K562 (cell line): Measurements from ENCODE around the gene E2F2. TPM values are rescaled to one million over a fixed set of nuclear protein-coding genes. Genes with fewer than 3 reads are reported as not detected.

Experiments
- ATAC-seq: fragments of 200-7000 bp; cut with Tn5 transposase; 3 replicates; pipeline ENCODE4 v1.9.1; 2020; ENCODE audit warnings: moderate library complexity
- BruUV-seq: library from RNA; stranded (reverse); fragments of 400-500 nt; replicated peaks from 2 replicates; lab custom pipeline; 2021; lab: Mats Ljungman, UMichigan
- CTCF ChIA-PET: fragments of 300-600 bp; formaldehyde crosslinking; extraction: SDS; loops from one replicate; lab custom pipeline; 2021; ENCODE audit warnings: low intra/inter-chr PET ratio; lab: Yijun Ruan, JAX
- POLR2A ChIA-PET: fragments of 300-600, 350-650 bp; sonication (Branson Sonifier 250); formaldehyde crosslinking; extraction: SDS; loops from one replicate; lab custom pipeline; 2021; ENCODE audit warnings: antibody characterized with exemption, inconsistent platforms; lab: Yijun Ruan, JAX
- DNase-seq, 4 experiments: peaks; one replicate each; pipeline versions ENCODE4 v3.0.0 to v3.0.0-alpha.2; 2011 to 2018; ENCODE audit warnings: low spot score in 3 of 4, mixed read lengths in 3 of 4; ENCODE audit errors: extremely low read depth in 1 of 4
- FAIRE-seq: peaks from 2 replicates; lab custom pipeline; 2011; peaks lifted over from hg19 to GRCh38; lab: Jason Lieb, UNC
- H2AFZ ChIP-seq: 2 replicates; pipeline ENCODE4 v1.6.0; 2011; ENCODE audit warnings: low read depth, low read length, control low read depth, inconsistent platforms
- H3K27ac ChIP-seq: fragments of 200-600 bp; 3 replicates; pipeline ENCODE4 v1.8.0; 2011; ENCODE audit warnings: low read depth, mild to moderate bottlenecking, control low read depth, inconsistent platforms, low read length, moderate library complexity, mixed read lengths; ENCODE audit errors: extremely low read depth
- H3K27me3 ChIP-seq, 2 experiments: fragments of 300-600 bp in 1 of 2; 2 replicates in 1 of 2; 3 replicates in 1 of 2; pipeline versions ENCODE4 v1.6.0 to v1.8.0; 2011; ENCODE audit warnings: inconsistent platforms in 2 of 2, low read length in 2 of 2, mild to moderate bottlenecking in 1 of 2, mixed read lengths in 1 of 2, moderate library complexity in 1 of 2; ENCODE audit not compliant: control insufficient read depth in 2 of 2, insufficient read depth in 2 of 2
- H3K36me3 ChIP-seq: fragments of 300-600 bp; 3 replicates; pipeline ENCODE4 v1.8.0; 2011; ENCODE audit warnings: mild to moderate bottlenecking, low read length, inconsistent platforms; ENCODE audit not compliant: control insufficient read depth, insufficient read depth
- H3K4me1 ChIP-seq, 2 experiments: fragments of 200-600 bp in 1 of 2; replicated peaks in 1 of 2; 2 replicates in 1 of 2; 3 replicates in 1 of 2; pipeline versions ENCODE4 v1.5.1 to v1.8.0; 2011; ENCODE audit warnings: inconsistent platforms in 2 of 2, low read length in 2 of 2, mild to moderate bottlenecking in 1 of 2, mixed read lengths in 1 of 2, moderate library complexity in 1 of 2; ENCODE audit not compliant: control insufficient read depth in 2 of 2, insufficient read depth in 2 of 2
- H3K4me2 ChIP-seq: 2 replicates; pipeline ENCODE4 v1.6.1; 2011; ENCODE audit warnings: low read length, control low read depth, inconsistent platforms, mixed read lengths; ENCODE audit not compliant: insufficient read depth
- H3K4me3 ChIP-seq: fragments of 200-600 bp; sonication (generic), shearing (Covaris generic); 2 replicates; pipeline ENCODE4 v1.5.1; 2016; ENCODE audit warnings: control low read depth, inconsistent platforms
- H3K79me2 ChIP-seq: fragments of 200-600 bp; 3 replicates; pipeline ENCODE4 v1.8.0; 2011; ENCODE audit warnings: low read length, inconsistent platforms; ENCODE audit not compliant: control insufficient read depth, insufficient read depth
- H3K9ac ChIP-seq, 2 experiments: 2 replicates each; pipeline versions ENCODE4 v1.6.0 to v1.6.1; 2011; ENCODE audit warnings: low read depth in 2 of 2, low read length in 2 of 2, control low read depth in 1 of 2, inconsistent platforms in 1 of 2, mild to moderate bottlenecking in 1 of 2, mixed read lengths in 1 of 2; ENCODE audit not compliant: insufficient read depth in 1 of 2
- H3K9me1 ChIP-seq: one replicate; pipeline ENCODE4 v1.6.0; 2011; ENCODE audit warnings: inconsistent platforms, mild to moderate bottlenecking, low read length, moderate library complexity; ENCODE audit not compliant: control insufficient read depth, insufficient read depth
- H3K9me3 ChIP-seq: replicated peaks from 2 replicates; pipeline ENCODE4 v1.5.1; 2011; ENCODE audit warnings: low read depth, low read length, inconsistent platforms; ENCODE audit not compliant: control insufficient read depth, insufficient read depth
- H4K20me1 ChIP-seq: replicated peaks from 2 replicates; pipeline ENCODE4 v1.6.1; 2011; ENCODE audit warnings: low read length, inconsistent platforms, mixed read lengths; ENCODE audit not compliant: control insufficient read depth, insufficient read depth
- E2F4 ChIP-seq: sonication (generic); formaldehyde crosslinking; IDR thresholded peaks from 2 replicates; pipeline ENCODE4 v1.8.0; 2022; ENCODE audit warnings: mild to moderate bottlenecking, low read depth, missing genetic modification reagents
- ETV5 ChIP-seq: sonication (generic); formaldehyde crosslinking; IDR thresholded peaks from 2 replicates; pipeline ENCODE4 v1.4.0; 2020; ENCODE audit warnings: low read depth, mild to moderate bottlenecking, missing genetic modification reagents
- HOMEZ ChIP-seq: fragments of 250-450 bp; sonication (Bioruptor Pico); IDR thresholded peaks from 2 replicates; pipeline ENCODE4 v1.4.0; 2020; ENCODE audit warnings: mild to moderate bottlenecking, moderate library complexity
- LCOR ChIP-seq: sonication (generic); formaldehyde crosslinking; IDR thresholded peaks from 2 replicates; pipeline ENCODE4 v1.8.0; 2022; ENCODE audit warnings: mild to moderate bottlenecking, missing genetic modification reagents
- PHB ChIP-seq: fragments of 250-450 bp; sonication (Bioruptor Pico); IDR thresholded peaks from 2 replicates; pipeline ENCODE4 v1.5.0; 2021
- RBM39 ChIP-seq: fragments of 200-400 bp; formaldehyde crosslinking; optimal IDR thresholded peaks from 2 replicates; pipeline ENCODE3; 2018; ENCODE audit warnings: low read depth, low read length
- SRSF1 ChIP-seq: fragments of 200-400 bp; formaldehyde crosslinking; IDR thresholded peaks from 2 replicates; pipeline ENCODE4 v1.6.1; 2017; ENCODE audit warnings: mild to moderate bottlenecking, low read depth, low read length, moderate library complexity
- TEAD4 ChIP-seq, 2 experiments: sonication (generic) in 1 of 2; formaldehyde crosslinking in 1 of 2; IDR thresholded peaks; 2 replicates each; pipeline versions ENCODE4 v1.6.1 to v1.8.0; 2012 to 2022; ENCODE audit warnings: borderline replicate concordance in 1 of 2, inconsistent platforms in 1 of 2, low read length in 1 of 2, mild to moderate bottlenecking in 1 of 2, missing genetic modification reagents in 1 of 2
- ZNF143 ChIP-seq: sonication (generic); formaldehyde crosslinking; IDR thresholded peaks from 2 replicates; pipeline ENCODE4 v1.9.0; 2022; ENCODE audit warnings: mild to moderate bottlenecking, missing genetic modification reagents
- ZNF398 ChIP-seq: fragments of 250-450 bp; sonication (Bioruptor Pico); IDR thresholded peaks from 2 replicates; pipeline ENCODE4 v1.8.0; 2021; ENCODE audit warnings: moderate library complexity, mild to moderate bottlenecking, inconsistent platforms
- ZNF445 ChIP-seq: fragments of 250-450 bp; sonication (Bioruptor Pico); IDR thresholded peaks from 2 replicates; pipeline ENCODE4 v1.4.0; 2020; ENCODE audit warnings: low read depth, mild to moderate bottlenecking, moderate library complexity
- WGBS: fragments of 100-300 bp; shearing (Covaris generic); methylation state at CpG from one replicate; pipeline ENCODE4 v1.1.6; 2016; ENCODE audit warnings: low coverage, mixed read lengths; ENCODE audit not compliant: insufficient coverage; ENCODE audit errors: missing lambda C conversion rate; 5-methylcytosine and 5-hydroxymethylcytosine counted together
- in situ Hi-C: fragments of 300-500 bp; cut with MboI; formaldehyde crosslinking; loops from 4 replicates; pipeline ENCODE4 v1.15.0; 2018; ENCODE audit warnings: inconsistent platforms, mixed read lengths
- intact Hi-C: fragments of 100-400 bp; cut with micrococcal nuclease; formaldehyde crosslinking; loops from 2 replicates; pipeline ENCODE4 v1.14.2; 2022
- polyA plus RNA-seq, 8 experiments: library from polyadenylated mRNA; depleted of rRNA in 4 of 8; stranded (reverse) in 5 of 8; unstranded in 3 of 8; fragments of >200 nt; fragmentation: Nextera tagmentation in 2 of 8; fragmentation: Illumina TruSeq in 1 of 8; extraction: Ambion mirVana in 2 of 8; extraction: Trizol in 1 of 8; gene quantifications; 2 replicates each; pipeline versions ENCODE4 v1.2.1 to v1.2.3, GENCODE V29; 2011 to 2014; ENCODE audit warnings: inconsistent platforms in 1 of 8, missing spikeins in 1 of 8
- total RNA-seq, 7 experiments: library from RNA; depleted of rRNA in 6 of 7; stranded (reverse); fragments of >200 nt in 6 of 7; fragmentation: Illumina TruSeq in 2 of 7; extraction: Trizol in 2 of 7; gene quantifications; 2 replicates each; pipeline versions ENCODE4 v1.2.1 to v1.2.3, GENCODE V29; 2011 to 2021; ENCODE audit warnings: low replicate concordance in 1 of 7

E2F2 gene
- total and polyA plus RNA-seq, 9 of the 15 experiments (the other 6 are each of a cell fraction or from before 2014, with no cell fraction given), result 3.1 to 25.3 (median 11.4) TPM

GRCh38 chr1:23462766-23463165, 68.3 kb downstream of the E2F2 start (continued):
- TF ChIP-seq ZNF143 (CRISPR knock-in tag) (no peak), SRSF1 (no peak), ZNF445 (CRISPR knock-in tag) (no peak), LCOR (CRISPR knock-in tag) (no peak)

GRCh38 chr1:23461050-23461449, 70.0 kb downstream of the E2F2 start:
- no peak overlapping the region for H2AFZ ChIP-seq
- no peak overlapping the region for H3K27ac ChIP-seq
- no peaks in the 10 kb centered on the region for H3K4me1 ChIP-seq
- H4K20me1 ChIP-seq, result no peaks in the 10 kb centered on the region
- no peak overlapping the region for H3K4me3 ChIP-seq
- CTCF ChIA-PET, result no interaction called here
- in situ Hi-C loops, result no loop called here
- ATAC-seq, result no peak
- no TSS peak for BruUV-seq
- TF ChIP-seq RBM39, result no peak
- no peak for TF ChIP-seq ETV5 (CRISPR knock-in tag)
- TF ChIP-seq PHB (CRISPR knock-in tag), result no peak
- TF ChIP-seq ZNF398 (CRISPR knock-in tag), result no peak
- TF ChIP-seq HOMEZ, result no peak
- no peak for TF ChIP-seq TEAD4 (IDR thresholded peaks at IDR 0.05; ENCODE audit: low read length)
- TF ChIP-seq TEAD4 (CRISPR knock-in tag; IDR thresholded peaks at IDR 0.05; ENCODE audit: borderline replicate concordance), result no peak
- no peak for TF ChIP-seq E2F4 (CRISPR knock-in tag)
- TF ChIP-seq, all 486 proteins: peak for 0
- intact Hi-C loops, result no loop called here
- 58% methylated on average over 3 of the region's 3 CpGs for WGBS
- Histone ChIP-seq H3K36me3 (no peaks in the 10 kb centered on the region), H3K9me3 (no peaks in the 10 kb centered on the region), H3K27me3 (no peaks in the 10 kb centered on the region), H3K9me1 (no peaks in the 10 kb centered on the region), H3K4me2 (no peak overlapping the region), H3K9ac (no peak overlapping the region), H3K79me2 (no peaks in the 10 kb centered on the region)
- POLR2A ChIA-PET, result interaction anchor here (0.9 to 1.6 kb wide), 5 partner anchors 10 to 305 kb away, joined by 3 to 4 read pairs (median 3); partner anchors contain the start of gene ASAP3
- no peak for DNase-seq
- no peak for FAIRE-seq
